GM21526 (cell line): ENCODE measurements around the gene RAD52.

Source experiments
- ATAC-seq: cut with Tn5 transposase; IDR thresholded peaks from one replicate; pipeline ENCODE4 v1.9.1; 2021; ENCODE audit warnings: moderate library complexity; ENCODE audit not compliant: unreplicated experiment, low FRiP score

Gene RAD52

DNA sequence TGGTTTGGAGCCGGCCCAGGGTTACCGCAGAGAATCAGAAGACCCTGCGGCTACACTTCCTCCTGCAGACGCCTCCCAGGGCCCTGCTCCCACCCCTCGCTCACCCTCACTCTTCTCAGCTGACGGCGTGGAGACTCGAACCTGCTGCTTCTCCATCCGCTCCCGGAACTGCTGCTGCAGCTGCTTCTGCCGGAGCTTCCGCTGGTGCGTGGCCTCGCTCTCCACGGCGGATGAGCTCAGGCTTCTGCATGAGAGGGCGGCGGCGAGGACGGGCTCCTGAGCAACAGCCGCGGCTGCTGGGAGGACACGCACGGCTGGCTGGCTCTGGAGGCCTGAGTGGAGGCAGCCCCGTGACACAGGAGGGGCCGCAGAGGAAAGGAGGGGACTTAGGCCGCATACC is 33.3 kb downstream of the RAD52 start:
- ATAC-seq = no peak

- ATAC-seq = no peak
Measured at GRCh38 chr12:915090-915489, 34.4 kb downstream of the RAD52 start.

- no peak for ATAC-seq
Measured at GRCh38 chr12:913919-914698, 35.4 kb downstream of the RAD52 start.

DNA sequence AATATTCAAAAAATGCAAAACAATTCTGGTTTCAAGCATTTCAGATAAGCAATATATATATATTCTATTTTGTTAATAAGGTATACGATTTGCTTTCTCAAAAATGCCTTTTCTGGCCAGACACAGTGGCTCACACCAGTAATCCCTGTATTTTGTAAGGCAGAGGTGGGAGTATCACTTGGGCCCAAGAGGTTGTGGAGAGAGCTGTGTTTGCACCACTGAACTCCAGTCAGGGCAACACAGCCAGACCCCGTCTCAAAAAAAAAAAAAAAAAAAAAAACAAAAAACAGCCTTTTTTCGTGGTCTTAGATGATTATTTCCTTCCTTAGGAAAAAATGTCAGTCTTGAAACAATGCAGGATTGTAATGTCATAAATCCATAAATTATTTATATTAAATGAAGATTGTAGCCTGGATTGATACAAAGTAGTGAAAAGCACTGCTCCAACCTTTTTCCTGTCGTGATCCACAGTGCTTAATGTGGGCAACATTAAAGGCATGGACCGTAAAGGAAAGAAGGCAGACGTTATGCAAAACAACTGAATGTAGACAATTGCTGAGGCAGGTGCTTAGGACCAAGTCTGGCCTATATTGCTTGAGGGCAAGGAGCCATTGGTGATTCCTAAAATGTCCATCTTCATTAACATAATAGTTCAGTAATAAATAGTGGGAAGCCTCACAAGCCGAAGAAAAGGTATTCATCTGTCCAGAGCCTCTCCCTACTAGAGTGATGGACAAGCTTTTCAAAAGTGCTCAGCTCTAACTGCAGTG is 36.8 kb downstream of the RAD52 start:
- no peak for ATAC-seq

DNA sequence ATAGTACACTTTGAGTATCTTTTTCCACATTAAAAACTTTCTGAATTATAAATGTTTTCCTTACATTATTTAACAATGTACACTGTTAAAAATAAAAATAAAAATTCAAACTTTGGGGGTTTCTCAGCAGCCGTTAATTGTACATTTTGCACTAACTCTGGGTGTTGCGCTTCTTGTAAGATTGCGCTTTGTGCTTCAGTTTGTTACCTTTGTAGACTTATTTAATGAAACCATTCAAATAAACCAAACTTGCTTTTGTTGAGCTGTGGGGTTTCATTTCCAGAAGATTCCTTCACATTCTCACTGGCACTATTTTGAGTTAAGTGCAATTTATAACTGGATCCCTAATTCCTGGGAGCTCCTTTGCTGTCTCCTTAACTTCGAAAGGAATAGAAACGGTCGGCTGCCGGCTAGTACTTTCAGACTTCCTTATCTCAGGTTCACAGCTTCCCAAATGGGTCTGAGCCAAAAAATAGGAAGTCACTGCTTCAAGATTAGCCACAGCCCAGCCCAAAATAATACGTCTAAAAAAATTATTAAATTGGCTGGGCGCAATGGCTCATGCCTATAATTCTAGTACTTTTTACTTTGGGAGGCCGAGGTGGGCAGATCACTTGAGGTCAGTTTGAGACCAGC is 38.2 kb downstream of the RAD52 start:
- ATAC-seq = no peak

DNA sequence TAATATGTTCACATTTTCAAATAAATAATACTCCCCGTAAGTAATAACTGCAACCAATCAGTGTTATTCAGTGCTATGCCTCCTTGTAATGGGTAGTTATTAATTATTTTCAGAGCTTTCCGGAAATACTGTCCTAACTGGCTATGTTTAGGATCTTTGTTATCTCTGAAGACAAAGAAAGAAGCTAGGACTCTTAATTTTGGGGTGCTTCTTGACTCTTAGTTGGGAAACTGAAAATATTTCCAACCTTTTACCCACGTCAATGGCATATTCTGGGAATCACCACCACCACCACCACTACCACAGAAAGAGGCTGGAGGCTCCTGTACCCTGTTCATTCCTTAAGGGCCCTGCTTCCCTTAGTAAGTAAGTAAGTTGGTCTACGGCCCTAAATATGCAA is 39.1 kb downstream of the RAD52 start:
- ATAC-seq = no peak

DNA sequence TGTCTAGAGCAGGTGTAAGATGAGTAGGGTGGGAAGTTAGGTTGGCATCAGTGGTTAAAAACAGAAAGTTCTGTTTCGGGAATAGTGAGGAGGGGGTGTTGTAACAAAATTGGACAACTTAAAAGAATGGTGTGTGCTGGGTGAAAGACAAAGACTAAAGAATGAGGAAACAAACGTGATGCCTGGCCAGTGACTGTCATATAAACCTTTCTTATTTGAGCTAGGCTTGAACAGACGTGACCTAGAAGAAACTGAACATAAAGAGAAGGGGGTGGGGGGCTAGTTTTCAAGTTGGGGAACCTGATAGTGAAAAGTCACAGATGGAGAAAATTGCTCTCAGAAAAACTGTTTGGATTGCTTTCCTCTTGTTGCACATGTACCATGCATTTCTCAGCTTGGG is 39.6 kb downstream of the RAD52 start:
- ATAC-seq = no peak

DNA sequence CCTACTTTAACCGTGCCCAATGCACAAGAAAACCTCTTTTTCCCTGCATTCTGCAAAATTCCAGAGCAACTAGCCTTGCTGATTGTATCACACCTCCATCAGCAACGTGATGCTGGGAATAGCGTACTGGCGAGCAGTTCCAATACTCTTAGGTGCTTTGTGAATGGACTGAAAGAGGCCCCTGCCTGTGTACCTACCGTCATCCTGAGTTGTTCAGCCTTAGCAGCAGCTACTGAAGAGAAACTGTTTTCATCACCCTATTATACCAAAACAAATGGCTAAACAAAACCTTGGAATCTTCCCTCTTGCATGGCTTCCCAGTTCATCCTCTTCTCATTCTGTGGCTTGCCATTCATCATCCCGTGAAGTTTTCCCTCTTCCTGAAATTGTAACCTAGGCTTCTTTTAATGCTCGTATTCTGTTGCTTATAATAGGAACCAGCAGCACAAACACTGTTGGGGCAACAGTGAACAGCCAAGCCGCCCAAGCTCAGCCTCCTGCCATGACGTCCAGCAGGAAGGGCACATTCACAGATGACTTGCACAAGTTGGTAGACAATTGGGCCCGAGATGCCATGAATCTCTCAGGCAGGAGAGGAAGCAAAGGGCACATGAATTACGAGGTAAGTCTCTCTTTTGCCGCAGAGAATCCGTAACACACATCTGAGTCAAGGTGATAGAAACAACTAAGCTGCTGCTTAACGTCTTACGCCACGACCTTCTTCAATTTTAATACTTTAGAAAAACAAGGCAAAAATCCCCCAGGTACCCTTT is 41.9 kb downstream of the RAD52 start:
- no peak for ATAC-seq

DNA sequence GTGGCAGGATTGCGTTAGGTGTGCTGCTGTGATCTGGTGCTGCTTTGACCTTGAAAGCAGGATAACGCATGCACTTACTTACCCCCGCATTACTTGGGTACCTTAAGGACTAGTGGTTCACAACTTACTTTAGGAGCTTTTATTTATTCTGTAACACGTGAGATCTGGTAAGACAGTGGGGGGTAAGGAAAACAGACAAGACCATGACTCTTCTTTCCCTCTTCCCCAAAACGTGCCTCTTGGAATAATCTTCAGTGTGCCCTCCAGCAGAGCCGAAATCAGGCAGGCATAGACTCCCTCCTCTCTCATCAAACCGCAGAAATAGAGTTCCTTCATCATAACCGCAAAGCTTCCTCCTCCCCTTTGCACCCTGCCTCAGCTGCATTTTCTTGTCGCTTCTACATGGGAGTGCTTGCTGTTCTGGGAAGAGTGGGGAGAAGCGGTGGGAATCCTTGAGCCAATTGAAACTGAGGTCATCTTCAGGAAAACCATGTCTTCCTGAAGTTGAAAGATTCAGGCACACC is 43.4 kb downstream of the RAD52 start:
- no peak for ATAC-seq

DNA sequence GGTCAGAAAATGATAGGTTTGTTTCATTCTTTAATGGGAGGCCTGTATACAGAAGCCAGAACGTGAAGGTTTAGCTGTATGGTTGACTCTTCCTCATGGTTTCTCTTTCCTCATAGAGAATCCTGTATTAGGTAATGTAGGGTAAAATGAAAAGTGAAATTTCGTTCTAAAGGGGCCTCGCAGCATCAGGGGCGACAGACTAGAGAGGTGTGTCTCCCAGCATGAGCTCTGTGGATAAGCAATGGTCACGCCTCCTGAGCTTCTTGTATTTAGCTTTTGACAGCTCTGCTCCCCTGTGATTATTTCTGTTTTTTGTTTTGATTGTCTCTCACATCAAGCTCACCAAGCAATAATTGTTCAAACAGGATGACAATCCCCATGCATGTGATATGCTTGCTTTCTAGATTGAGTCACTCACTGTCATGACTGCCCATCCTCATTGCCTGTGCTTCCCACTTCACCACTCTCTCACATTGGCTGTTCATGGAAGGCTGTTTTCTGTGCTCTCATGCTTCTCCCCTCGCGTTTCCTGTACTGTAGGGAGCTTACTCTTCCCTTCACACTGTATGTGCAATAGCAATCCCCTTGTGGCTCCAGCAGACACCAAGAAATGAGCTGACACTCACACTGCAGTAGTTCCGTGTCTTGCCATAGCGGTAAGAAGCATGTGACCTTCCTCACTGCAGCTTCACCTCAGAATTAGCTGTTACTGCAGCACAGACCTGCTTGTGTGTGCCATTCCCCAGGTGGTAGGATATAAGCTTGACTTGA is 44.0 kb downstream of the RAD52 start:
- ATAC-seq = no peak

GRCh38 chr12:904010-904414 is 45.5 kb downstream of the RAD52 start:
- no peak for ATAC-seq

DNA sequence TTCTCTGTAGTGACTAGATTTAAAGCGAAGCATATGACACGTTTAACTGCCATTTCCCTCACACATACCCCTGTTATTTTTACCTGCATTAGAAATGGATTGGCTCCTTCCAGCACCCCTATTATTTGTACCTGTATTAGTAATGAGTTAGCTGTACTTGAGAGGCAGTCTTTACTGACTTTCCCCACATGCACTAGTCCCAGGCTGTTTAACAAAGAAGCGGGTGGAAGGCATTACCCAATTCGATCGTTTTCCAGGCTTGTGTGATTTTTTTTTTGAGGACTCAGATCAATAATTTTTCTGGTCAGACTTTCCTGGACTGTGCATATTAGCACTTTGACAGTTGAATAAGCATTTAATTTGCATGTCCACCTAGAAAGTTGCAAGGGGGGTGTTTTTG is 46.4 kb downstream of the RAD52 start:
- no peak for ATAC-seq

- ATAC-seq = no peak
Measured at GRCh38 chr12:902581-902980, 46.9 kb downstream of the RAD52 start.

- ATAC-seq = no peak
Measured at GRCh38 chr12:897386-897785, 52.1 kb downstream of the RAD52 start.

- no peak for ATAC-seq
Measured at GRCh38 chr12:896031-896430, 53.5 kb downstream of the RAD52 start.

- ATAC-seq = no peak
Measured at GRCh38 chr12:894226-894625, 55.3 kb downstream of the RAD52 start.

DNA sequence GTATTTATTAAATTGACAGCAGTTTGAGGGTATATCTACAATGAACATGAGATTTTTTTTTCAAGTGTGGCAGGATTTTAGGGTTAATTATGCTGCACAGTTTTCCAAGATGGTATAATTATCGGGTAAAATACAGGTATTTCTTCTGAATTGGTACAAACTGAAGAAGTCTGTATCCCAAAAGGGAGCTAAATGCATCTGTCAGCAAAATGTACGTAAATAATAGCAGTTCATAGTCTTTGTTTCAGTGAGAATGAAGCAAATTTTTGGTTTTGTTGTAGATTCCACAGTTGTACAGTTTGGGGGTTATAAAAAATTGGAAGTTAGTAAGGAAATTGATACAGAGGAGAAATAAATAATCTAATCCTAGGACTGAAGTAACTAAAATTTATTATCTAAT is 63.3 kb downstream of the RAD52 start:
- ATAC-seq = no peak

GRCh38 chr12:885701-886100 is 63.8 kb downstream of the RAD52 start:
- ATAC-seq = no peak

- ATAC-seq = no peak
Measured at GRCh38 chr12:884746-885414, 64.6 kb downstream of the RAD52 start.
